ENCODE measurements around the gene GIMAP6. TPM values are rescaled to one million over a fixed set of nuclear protein-coding genes. Genes with fewer than 3 reads are reported as not detected.

The GIMAP6 gene
- total RNA-seq, 1 experiment from 2014 or later = not detected

GRCh38 chr7:150595361-150595760 lies 36.8 kb downstream of the GIMAP6 start:
- Histone ChIP-seq H3K9me2 (replicated peaks; ENCODE audit: low read length) (no peaks in the 10 kb centered on the region), H3K4me3 (ENCODE audit: low read length) (no peak overlapping the region), H3K79me2 (ENCODE audit: low read length) (no peaks in the 10 kb centered on the region), H4K20me1 (ENCODE audit: low read length) (no peaks in the 10 kb centered on the region), H2AFZ (ENCODE audit: low read length) (no peak overlapping the region), H3K9ac (ENCODE audit: low read length) (no peak overlapping the region), H3K4me2 (ENCODE audit: low read length) (no peak overlapping the region), H3K27me3 (ENCODE audit: low read length) (peaks cover 15% of the 10 kb centered on the region), H3K27ac (ENCODE audit: low read length) (no peak overlapping the region), H3K36me3 (ENCODE audit: low read depth, low read length) (no peaks in the 10 kb centered on the region), H3K4me1 (ENCODE audit: insufficient read depth, low read length) (no peaks in the 10 kb centered on the region), H3K9me3 (ENCODE audit: low read length) (no peaks in the 10 kb centered on the region), H3F3A (ENCODE audit: low read length, unreplicated experiment) (no peaks in the 10 kb centered on the region)
- DNase-seq (no peak), ATAC-seq (no peak)
- intact Hi-C loops (cut with micrococcal nuclease) = no loop called here
- ChIA-PET CTCF (no interaction called here), POLR2A (ENCODE audit: unreplicated experiment) (no interaction called here)
- TF ChIP-seq EZH2 (IDR thresholded peaks at IDR 0.05; ENCODE audit: low read length, unreplicated experiment) (no peak), EZH2phosphoT487 (IDR thresholded peaks at IDR 0.05; ENCODE audit: borderline replicate concordance, low read length) (no peak)
- TF ChIP-seq, protein P1, sequence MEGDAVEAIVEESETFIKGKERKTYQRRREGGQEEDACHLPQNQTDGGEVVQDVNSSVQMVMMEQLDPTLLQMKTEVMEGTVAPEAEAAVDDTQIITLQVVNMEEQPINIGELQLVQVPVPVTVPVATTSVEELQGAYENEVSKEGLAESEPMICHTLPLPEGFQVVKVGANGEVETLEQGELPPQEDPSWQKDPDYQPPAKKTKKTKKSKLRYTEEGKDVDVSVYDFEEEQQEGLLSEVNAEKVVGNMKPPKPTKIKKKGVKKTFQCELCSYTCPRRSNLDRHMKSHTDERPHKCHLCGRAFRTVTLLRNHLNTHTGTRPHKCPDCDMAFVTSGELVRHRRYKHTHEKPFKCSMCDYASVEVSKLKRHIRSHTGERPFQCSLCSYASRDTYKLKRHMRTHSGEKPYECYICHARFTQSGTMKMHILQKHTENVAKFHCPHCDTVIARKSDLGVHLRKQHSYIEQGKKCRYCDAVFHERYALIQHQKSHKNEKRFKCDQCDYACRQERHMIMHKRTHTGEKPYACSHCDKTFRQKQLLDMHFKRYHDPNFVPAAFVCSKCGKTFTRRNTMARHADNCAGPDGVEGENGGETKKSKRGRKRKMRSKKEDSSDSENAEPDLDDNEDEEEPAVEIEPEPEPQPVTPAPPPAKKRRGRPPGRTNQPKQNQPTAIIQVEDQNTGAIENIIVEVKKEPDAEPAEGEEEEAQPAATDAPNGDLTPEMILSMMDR (conservative IDR thresholded peaks at IDR 0.05; ENCODE audit: low read depth, low read length) = no peak
- no TSS peak for BruUV-seq (replicated peaks)

- Histone ChIP-seq H3K27ac (ENCODE audit: low read length) (no peak overlapping the region), H3K9ac (ENCODE audit: low read length) (no peak overlapping the region), H2AFZ (ENCODE audit: low read length) (no peak overlapping the region), H4K20me1 (ENCODE audit: low read length) (no peaks in the 10 kb centered on the region), H3K4me2 (ENCODE audit: low read length) (no peak overlapping the region), H3K4me1 (ENCODE audit: insufficient read depth, low read length) (no peaks in the 10 kb centered on the region), H3K9me2 (replicated peaks; ENCODE audit: low read length) (no peaks in the 10 kb centered on the region), H3K36me3 (ENCODE audit: low read depth, low read length) (no peaks in the 10 kb centered on the region), H3F3A (ENCODE audit: low read length, unreplicated experiment) (no peaks in the 10 kb centered on the region), H3K27me3 (ENCODE audit: low read length) (peaks cover 15% of the 10 kb centered on the region), H3K9me3 (ENCODE audit: low read length) (no peaks in the 10 kb centered on the region), H3K4me3 (ENCODE audit: low read length) (no peak overlapping the region), H3K79me2 (ENCODE audit: low read length) (no peaks in the 10 kb centered on the region)
- CTCF ChIA-PET = no interaction called here
- intact Hi-C loops (cut with micrococcal nuclease) = no loop called here
- POLR2A ChIA-PET (ENCODE audit: unreplicated experiment) = no interaction called here
- ATAC-seq = no peak
- TF ChIP-seq, protein P1 (conservative IDR thresholded peaks at IDR 0.05; ENCODE audit: low read depth, low read length) = no peak
- TF ChIP-seq EZH2 (IDR thresholded peaks at IDR 0.05; ENCODE audit: low read length, unreplicated experiment) = no peak
- no peak for TF ChIP-seq EZH2phosphoT487 (IDR thresholded peaks at IDR 0.05; ENCODE audit: borderline replicate concordance, low read length)
- DNase-seq = no peak
- no TSS peak for BruUV-seq (replicated peaks)
Measured at GRCh38 chr7:150594805-150595204, 37.4 kb downstream of the GIMAP6 start.

GRCh38 chr7:150587551-150587950 lies 44.6 kb downstream of the GIMAP6 start:
- ChIA-PET CTCF (no interaction called here), POLR2A (ENCODE audit: unreplicated experiment) (no interaction called here)
- no TSS peak for BruUV-seq (replicated peaks)

More at GRCh38 chr7:150587551-150587950, 44.6 kb downstream of the GIMAP6 start:
- Histone ChIP-seq H3K79me2 (ENCODE audit: low read length) (no peaks in the 10 kb centered on the region), H3K9me3 (ENCODE audit: low read length) (no peaks in the 10 kb centered on the region), H3K4me3 (ENCODE audit: low read length) (no peak overlapping the region), H3K27ac (ENCODE audit: low read length) (no peak overlapping the region), H3K4me2 (ENCODE audit: low read length) (no peak overlapping the region), H3K4me1 (ENCODE audit: insufficient read depth, low read length) (no peaks in the 10 kb centered on the region), H3K9ac (ENCODE audit: low read length) (no peak overlapping the region), H3K27me3 (ENCODE audit: low read length) (peaks cover 32% of the 10 kb centered on the region; the same call in 1 of the 2 replicates), H2AFZ (ENCODE audit: low read length) (no peak overlapping the region), H3K36me3 (ENCODE audit: low read depth, low read length) (no peaks in the 10 kb centered on the region), H4K20me1 (ENCODE audit: low read length) (no peaks in the 10 kb centered on the region), H3F3A (ENCODE audit: low read length, unreplicated experiment) (no peaks in the 10 kb centered on the region), H3K9me2 (replicated peaks; ENCODE audit: low read length) (no peaks in the 10 kb centered on the region)
- ATAC-seq (no peak), DNase-seq (no peak)
- TF ChIP-seq EZH2phosphoT487 (IDR thresholded peaks at IDR 0.05; ENCODE audit: borderline replicate concordance, low read length) (no peak), EZH2 (IDR thresholded peaks at IDR 0.05; ENCODE audit: low read length, unreplicated experiment) (no peak)
- TF ChIP-seq, protein P1 (conservative IDR thresholded peaks at IDR 0.05; ENCODE audit: low read depth, low read length) = no peak
- intact Hi-C loops (cut with micrococcal nuclease) = no loop called here
